Stimulated activated CD8-positive, alpha-beta memory T cell treated with anti-CD3 and anti-CD28 coated beads, Interleukin-4, amount 100 ng/mL, for 24 hours (primary cell): ENCODE measurements around the gene USP30.
"Not testable (repeated sequence)": the region's sequence is repeated elsewhere in the genome, so short reads cannot be mapped to it uniquely, and the experiment has no call there.

Experiments
- DNase-seq: peaks from one replicate; pipeline ENCODE4 v3.0.0-alpha.2; 2020; ENCODE audit warnings: low read depth

The USP30 gene, protein sequence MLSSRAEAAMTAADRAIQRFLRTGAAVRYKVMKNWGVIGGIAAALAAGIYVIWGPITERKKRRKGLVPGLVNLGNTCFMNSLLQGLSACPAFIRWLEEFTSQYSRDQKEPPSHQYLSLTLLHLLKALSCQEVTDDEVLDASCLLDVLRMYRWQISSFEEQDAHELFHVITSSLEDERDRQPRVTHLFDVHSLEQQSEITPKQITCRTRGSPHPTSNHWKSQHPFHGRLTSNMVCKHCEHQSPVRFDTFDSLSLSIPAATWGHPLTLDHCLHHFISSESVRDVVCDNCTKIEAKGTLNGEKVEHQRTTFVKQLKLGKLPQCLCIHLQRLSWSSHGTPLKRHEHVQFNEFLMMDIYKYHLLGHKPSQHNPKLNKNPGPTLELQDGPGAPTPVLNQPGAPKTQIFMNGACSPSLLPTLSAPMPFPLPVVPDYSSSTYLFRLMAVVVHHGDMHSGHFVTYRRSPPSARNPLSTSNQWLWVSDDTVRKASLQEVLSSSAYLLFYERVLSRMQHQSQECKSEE

DNA sequence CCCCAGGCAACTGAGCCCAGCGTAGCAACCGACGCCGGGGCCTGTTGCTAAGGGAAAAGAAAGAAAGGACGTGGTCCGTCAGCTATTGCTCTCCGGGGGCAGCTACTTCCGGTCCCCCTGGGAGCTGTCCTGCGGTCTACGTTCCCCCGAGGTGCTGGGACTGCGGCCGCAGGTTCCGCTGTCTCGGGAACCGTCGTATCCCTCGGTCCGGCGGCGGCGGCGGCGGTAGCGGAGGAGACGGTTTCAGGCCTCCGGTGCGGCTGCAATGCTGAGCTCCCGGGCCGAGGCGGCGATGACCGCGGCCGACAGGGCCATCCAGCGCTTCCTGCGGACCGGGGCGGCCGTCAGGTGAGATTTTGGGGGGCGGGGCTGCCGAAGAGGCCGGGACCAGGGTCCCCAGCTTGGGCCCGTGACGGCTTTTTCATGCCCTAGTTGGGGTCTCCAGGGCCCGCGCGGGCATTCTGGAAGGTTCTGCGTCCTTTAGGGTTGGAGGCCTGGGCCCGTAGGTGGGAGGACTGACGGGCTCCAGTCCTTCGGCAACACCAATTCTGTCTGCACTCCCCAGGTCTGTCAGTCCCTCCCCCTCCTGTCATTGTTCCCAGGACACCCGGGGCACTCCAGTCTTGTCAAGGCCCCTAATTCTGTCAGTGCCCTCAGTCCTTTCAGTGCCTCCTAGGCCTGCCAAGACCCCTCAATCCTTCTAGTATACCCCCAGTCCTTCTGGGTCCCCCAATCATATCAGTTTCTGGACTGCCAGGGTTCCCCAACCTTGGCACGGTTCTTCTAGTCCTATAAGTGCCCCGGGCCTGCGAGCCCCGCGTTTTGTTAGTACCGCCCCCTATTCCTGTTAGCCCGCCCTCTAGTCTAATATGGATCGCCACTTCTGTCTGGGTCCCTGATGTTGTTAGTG is at the start of gene USP30:
TSS of gene USP30 (plus strand) at position 163 of the 910 bp plus-strand sequence. CDS start at position 266, 103 bp downstream.
- peak; percentile 69 for DNase-seq

DNA sequence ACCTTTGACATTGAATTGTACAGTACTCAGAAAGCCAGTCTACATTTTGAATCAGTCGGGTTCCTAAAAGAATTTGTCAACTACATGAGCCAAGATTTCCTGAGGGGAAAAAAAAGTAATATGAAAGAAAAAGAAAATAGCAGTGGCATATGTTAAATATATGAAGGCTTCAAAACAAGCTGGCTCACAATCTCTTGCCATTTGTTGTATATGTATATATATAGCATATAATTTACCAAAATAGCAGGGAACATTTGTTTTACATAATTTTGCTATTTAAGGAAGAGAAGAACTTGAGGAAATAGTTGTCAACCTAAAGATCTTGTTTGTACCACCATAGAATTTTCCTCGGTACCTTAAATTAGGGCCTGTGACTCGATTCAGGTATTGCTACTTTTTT is 48.4 kb upstream of the USP30 start:
- DNase-seq, result no peak

DNA sequence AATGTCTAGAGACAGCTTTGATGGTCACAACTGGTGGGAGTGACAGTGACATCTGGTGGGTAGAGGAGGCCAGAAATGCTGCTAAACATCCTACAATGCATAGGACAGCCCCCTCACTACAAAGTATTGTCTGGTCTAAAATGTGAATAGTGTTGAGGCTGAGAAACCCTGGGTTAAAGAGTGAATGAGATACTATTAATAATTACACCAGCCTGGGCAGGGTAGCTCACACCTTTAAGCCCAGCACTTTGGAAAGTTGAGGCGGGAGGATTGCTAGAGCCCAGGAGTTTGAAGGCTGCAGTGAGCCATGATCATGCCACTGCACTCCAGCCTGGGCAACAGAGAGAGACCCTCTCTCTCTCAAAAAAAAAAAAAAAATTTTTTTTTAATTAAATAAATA is 42.6 kb upstream of the USP30 start:
- DNase-seq, result no peak

DNA sequence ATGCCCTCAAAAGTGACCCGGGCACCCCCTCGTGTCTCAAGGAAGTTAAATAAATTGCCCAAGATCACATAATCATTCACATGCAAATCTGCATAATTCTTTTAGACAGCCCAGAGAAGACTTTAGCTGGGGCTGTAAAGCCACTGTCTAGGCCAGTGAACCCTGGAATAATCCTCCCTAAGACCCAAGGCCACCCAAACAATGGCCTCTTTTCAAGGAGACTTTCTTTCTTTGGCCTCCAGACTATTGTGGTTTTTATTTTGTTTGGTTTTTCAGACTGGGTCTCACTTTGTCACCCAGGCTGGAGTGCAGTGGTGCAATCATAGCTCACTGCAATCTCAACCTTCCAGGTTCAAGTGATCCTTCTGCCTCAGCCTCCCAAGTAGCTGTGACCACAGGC is 42.1 kb upstream of the USP30 start:
- no peak for DNase-seq

DNA sequence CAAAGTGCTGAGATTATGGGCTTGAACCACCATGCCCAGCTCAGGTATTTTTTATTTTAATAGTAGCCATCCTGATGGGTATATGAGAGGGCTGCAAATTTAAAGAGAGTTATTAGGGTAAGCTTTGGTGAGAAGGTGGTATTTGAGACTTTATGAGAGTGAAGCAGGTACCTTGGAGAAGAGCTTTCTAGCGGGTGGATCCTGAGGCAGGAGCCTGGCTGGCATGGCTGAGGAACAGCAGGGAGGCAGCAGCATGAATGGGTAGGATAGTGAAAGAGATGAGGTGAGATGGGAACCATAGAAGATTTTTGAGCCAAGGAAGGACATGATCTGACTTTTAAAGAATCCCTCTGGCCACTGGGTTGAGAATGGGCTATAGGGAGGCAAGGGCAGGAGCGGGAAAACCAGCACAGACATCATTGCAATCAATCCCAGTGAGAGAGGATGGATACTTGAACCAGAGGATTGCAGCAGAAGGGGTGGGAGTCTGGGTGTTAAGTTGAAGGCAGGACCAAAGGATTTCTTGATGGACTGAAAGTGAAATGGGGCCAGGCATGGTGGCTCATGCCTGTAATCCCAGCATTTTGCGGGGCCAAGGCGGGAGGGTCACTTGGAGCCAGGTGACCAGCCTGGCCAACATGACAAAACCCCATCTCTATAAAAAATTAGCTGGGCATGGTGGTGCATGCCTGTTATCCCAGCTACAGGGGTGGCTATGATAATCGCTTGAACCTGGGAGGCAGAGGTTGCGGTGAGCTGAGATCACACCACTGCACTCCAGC is 37.2 kb upstream of the USP30 start:
- DNase-seq, result no peak

DNA sequence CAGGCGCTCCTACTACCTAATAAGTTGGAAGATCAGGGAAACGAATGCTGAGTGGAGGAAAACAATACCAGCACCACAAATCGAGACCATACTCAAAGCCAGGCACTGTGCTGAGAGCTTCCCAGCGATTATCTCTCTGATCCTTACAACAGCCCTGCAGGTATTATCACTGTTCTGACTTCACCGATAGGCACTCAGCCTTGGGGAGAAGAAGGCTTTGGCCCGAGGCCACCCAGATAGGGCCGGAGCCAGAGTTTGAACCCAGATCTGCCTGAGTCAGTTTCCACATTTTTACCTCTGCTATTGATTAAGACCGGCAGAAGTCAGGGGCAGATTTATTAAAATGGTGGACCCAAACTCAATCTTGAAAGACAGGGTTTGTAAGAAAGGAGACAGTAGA is 36.4 kb upstream of the USP30 start:
- DNase-seq, result no peak

DNA sequence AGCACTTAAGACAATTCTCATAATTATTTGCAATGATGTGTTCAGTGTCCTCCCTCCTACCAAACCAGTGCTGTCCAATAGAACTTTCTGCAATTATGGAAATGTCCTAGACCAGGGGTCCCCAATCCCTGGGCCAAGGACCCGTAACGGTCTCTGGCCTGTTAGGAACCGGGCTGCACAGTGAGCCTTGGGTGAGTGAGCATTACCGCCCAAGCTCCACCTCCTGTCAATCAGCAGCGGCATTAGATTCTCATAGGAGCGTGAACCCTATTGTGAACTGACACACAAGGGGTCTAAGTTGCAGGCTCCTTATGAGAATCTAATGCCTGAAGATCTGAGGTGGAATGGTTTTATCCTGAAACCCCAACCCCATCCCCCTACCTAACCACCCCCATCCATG is 35.4 kb upstream of the USP30 start:
- no peak for DNase-seq

DNA sequence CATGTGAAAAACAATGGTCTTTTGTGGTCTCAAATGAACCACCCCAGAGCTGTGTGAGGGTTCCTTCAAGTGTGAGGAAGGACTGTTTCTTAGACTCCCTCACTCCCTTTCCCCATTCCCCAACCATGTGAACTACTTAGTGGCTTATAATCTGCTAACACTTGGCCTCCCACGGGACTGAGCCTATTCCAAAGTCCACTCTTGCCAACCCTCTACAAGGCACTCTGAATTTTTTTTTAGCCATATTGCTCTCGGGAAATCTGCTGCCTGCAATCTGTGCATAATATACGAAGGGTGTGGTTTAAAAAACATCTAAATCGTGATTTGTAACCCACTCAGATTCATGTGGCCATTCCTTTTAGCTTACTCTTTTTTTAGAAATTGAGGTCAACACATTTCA is 34.1 kb upstream of the USP30 start:
- DNase-seq, result no peak

DNA sequence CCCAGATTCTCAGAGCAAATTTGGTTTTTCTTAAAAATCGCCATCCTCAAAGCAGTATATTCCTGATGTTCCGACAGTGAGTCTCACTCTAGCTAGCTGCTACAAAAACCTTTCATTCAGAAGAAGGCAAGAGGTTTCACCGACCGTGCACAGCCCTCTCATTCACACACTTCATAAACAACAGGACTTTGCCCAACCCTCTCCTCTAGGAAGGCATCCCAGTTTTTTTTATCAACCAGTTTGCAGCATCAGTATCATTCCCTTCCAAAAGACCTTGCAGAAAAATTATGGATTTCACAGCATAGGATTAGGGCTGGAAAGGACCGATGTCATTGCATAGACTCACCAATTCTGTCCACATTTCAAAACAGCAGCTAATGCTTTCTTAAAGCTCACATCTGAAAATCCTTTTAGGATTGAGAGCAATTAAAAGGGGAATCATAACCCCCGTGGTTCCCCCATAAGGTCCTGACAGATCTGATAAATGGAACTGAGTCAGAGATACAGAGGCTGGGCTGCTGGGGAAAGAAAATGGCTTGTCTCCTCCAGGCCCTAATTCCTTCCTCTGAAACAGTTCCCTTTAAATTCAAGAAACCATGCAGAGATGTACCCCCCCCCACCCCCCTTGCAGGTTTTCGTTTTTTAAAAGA is 32.1 kb upstream of the USP30 start:
- DNase-seq, result no peak

DNA sequence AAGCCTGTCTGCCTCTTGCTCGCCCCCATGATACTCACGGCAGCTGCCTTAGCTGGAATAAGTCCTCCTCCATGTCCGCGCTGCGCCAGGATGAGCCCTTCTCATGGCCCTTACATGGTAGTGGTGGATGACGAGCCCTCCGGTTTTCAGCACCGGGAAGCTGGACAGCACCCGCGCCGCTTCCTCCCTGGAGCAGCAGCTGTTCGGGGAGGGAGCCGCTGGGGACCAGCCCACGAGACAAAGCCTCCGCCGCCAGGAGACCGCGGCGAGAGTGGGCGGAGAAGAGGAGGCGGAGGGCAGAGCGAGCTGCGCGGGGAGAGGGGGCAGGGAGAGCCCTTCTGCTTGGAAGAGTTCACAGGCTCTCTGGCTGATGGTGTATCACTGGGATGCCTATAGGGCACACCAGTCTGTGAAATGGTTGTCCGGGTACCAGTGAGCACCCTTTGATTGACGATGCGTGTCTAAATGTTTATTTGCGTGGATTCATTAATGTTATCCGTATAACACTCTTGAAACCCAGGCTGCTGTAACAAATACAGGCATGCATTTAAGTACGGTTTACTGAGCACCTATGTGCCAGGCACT is 31.5 kb upstream of the USP30 start, which contains the start of gene SVOP:
TSS of gene SVOP (minus strand) at position 273 of the 585 bp plus-strand sequence. CDS start at position 73, 200 bp downstream.
- peak; percentile 6 for DNase-seq

DNA sequence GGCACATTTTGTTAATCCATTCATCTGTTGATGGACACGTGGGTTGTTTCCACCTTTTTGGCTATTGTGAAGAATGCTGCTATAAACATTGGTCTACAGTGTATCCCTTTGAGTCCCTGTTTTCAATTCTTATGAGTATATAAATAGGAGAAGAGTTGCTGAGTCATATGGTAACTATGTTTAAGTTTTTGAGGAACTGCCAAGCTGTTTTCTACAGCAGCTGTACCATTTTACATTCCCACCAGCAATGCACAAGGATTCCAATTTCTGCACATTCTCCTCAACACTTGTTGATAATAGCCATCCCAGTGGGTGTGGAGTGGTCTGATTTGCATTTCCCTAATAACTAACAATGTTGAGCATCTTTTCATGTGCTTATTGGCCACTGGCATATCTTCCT is 24.6 kb upstream of the USP30 start:
- no peak for DNase-seq

DNA sequence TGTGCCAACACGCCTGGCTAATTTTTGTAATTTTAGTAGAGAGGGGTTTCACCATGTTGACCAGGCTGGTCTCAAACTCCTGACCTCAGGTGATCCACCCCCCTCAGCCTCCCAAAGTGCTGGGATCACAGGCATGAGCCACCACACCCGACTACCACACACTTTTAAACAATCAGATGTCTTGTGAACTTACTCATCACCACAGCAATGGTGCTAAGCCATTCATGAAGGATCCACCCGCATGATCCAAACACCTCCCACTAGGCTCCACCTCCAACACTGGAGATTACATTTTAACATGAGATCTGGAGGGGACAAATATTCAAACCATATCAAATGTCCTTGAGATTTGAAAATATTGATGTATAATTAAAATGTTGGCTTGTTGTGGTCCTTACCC is 23.8 kb upstream of the USP30 start:
- not testable (repeated sequence) for DNase-seq

DNA sequence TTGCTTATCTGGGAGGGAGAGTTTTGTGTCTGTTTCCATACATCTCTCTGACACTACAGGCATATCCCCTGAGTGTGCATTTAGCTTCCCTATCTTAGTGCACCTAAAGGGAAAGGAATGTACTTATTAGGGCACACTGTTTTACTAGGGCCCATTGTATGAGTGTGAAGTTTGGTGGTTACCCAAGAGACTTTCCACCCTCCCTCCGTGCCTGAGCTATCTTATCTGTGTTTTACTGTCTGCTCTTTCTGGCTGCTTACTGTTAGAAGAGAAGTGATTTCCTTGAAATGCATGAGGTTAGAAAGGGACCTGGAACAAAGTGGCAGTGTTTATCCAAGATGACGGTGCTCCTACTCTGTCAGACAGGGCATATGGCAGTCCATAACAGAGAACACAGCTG is 23.0 kb upstream of the USP30 start:
- no peak for DNase-seq

DNA sequence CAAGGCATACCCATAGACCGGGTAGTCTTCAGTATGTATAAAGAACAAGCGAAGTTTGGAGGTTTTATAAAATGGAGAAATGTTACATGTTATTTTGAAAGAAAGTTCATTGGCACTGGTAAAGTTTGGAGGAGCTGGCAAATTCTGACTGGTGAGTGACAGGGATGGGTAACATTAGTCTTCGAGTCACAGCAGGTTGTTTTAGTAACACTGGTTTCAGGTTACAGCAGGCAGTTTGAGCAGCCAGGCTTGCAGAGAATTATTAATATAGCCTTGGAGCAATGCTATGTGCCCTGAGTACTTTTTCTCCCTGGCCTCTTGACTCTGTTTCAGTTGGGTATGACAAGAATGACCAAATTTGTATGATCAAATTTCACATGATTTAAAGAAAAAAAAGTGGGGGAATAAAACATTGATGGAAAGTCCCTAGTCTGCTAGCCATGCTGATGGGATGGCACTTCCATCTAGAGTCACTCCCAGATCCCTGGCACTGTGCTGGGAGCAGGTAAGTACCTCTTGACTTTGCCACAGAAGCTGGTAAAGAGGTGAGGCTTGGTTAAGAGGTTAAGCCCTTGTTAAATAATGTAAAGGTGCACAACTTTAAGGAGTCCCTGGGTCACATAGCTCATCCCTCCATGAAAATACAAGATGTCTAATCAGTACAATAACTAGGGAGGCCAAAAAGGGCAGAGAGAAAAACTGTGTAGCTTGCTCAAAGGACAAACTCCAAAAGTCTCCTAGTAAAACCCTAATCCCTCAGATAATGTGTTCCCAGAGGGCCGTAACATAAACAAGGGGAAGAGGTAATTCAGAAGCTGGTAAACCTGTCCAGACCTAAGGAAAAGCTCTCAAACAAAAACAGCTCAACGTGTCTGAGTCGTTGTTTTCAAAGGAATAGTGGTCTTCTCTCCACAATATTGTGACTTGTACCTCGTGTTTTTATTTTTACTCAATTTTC is 18.9 kb upstream of the USP30 start:
- no peak for DNase-seq

DNA sequence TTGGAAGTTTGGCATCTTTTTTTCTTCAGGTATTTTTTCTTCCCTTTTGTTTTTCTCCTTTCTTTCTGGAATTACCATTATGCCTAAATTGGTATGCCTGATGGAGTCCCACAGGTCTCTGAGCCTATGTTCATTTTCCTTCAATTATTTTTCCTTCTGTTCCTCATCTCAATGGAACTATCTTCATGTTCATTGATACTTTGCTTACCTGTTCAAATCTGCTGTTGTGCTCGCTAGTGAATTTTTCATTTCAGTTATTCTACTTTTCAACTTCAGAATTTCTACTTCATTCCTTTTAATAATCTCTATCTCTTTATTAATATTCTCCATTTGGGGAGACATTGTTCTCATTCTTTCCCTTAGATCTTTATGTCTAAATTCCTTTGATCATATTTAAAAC is 15.4 kb upstream of the USP30 start:
- no peak for DNase-seq

DNA sequence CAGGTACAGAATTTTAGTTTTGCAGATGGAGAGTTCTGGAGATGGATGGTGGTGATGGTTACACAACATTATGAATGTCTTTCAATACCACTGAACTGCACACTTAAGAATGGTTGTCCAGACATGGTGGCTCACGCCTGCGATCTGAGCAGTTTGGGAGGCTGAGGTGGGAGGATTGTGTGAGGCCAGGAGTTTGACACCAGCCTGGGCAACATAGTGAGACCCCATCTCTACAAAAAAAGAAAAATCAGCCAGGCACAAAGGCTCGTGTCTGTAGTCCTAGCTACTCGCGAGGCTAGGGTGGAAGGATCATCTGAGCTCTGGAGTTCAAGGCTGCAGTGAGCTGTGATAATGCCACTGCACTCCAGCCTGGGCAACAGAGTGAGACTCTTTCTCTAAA is 8.1 kb upstream of the USP30 start:
- DNase-seq, result no peak

DNA sequence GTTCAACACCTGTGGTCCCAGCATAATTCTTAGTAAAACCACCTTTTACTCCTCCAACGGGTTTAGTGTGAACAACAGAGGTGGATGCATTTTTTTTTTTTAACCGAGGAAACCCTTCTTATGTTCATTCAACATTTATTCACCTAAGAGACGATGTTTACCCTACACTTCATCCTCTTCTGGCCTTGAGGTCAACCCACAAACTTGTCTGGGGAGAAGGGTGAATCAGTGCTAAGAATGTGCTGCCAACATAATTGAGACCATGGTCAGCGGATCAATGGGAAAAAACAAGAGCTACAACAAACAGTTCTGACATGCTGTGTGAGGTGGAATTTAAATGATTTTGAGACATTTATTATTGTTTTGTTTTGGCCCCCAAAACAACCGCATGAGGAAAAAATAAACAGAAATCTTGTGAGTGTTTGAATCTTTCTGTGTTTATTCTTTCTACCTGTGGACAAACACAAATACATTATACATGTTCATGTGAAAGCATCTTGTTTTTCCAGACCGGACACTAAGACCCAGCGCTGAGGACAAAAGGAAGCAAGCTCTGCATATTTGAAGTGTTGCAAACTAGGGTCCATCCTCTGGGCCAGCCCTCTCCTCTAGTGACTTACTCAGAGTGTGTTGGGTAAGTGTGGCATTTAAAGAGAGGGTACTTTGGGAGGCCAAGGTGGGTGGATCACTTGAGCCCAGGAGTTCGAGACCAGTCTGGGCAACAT is 5.1 kb upstream of the USP30 start:
- DNase-seq, result no peak

DNA sequence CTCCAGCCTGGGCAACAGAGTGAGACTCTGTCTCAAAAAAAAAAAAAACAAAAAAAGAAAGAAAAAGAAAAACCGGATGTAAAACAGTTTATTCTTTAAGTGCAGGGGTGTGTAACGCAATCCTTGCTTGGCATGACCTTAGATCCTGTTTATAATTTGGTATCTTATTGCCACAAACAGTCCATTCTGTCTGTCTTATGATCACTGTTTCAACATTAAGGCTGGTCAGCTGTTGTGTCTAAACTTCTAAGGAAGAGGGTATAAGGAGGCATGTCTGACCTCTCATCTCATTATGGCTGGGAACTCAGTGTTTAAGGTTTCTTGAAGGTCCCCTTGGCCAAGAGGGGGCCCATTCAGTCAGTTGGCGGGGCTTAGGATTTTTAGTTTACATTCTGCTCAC is 3.7 kb upstream of the USP30 start:
- DNase-seq, result not testable (repeated sequence)

DNA sequence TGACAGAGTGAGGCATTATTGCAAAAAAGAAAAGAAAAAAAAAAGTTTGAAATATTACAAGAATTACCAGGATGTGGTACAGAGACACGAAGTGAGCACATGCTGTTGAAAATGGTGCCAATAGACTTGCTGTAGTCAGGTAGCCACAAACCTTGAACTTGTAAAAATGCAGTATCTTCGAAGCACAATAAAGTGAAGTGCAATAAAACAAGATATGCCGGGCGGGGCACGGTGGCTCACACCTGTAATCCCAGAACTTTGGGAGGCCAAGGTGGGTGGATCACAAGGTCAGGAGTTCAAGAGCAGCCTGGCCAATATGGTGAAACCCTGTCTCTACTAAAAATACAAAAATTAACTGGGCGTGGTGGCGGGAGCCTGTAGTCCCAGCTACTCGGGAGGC is 2.6 kb upstream of the USP30 start:
- DNase-seq, result not testable (repeated sequence)
